Panc1 (cell line): Measurements from ENCODE around the gene SLC37A4. TPM values are rescaled to one million over a fixed set of nuclear protein-coding genes. Genes with fewer than 3 reads are reported as not detected.
"Not testable (repeated sequence)": the region's sequence is repeated elsewhere in the genome, so short reads cannot be mapped to it uniquely, and the experiment has no call there.

ENCODE experiments used
- ATAC-seq: fragments of 200-7000 bp; cut with Tn5 transposase; 2 replicates; pipeline ENCODE4 v1.9.1; 2020; ENCODE audit warnings: mild to moderate bottlenecking, moderate library complexity
- BruUV-seq: library from RNA; stranded (reverse); fragments of 400-500 nt; replicated peaks from 2 replicates; lab custom pipeline; 2021; lab: Mats Ljungman, UMichigan
- CTCF ChIA-PET: fragments of 300-600 bp; sonication (Branson Sonifier 250); formaldehyde crosslinking; loops from one replicate; lab custom pipeline; 2022; ENCODE audit warnings: antibody characterized with exemption; lab: Charles Lee
- POLR2A ChIA-PET: fragments of 300-600 bp; sonication (Branson Sonifier 250); formaldehyde crosslinking; loops from one replicate; lab custom pipeline; 2022; ENCODE audit warnings: antibody characterized with exemption; lab: Charles Lee
- DNase-seq: peaks from one replicate; pipeline ENCODE4 v3.0.0-alpha.2; 2010; ENCODE audit warnings: low read depth, low spot score
- H3K27ac ChIP-seq: 2 replicates; pipeline ENCODE4 v1.5.1; 2011; ENCODE audit warnings: mild to moderate bottlenecking, low read length, inconsistent platforms
- H3K27me3 ChIP-seq: fragments of 200-500 bp; sonication (Bioruptor generic); 2 replicates; pipeline ENCODE4 v1.6.0; 2014; ENCODE audit warnings: low read length, inconsistent platforms; ENCODE audit not compliant: control insufficient read depth, insufficient read depth
- H3K36me3 ChIP-seq: fragments of 200-500 bp; sonication (Bioruptor generic); 2 replicates; pipeline ENCODE4 v1.5.1; 2014; ENCODE audit warnings: inconsistent platforms, mild to moderate bottlenecking, low read length, moderate library complexity; ENCODE audit not compliant: control insufficient read depth, insufficient read depth
- H3K4me1 ChIP-seq: 2 replicates; pipeline ENCODE4 v1.5.1; 2011; ENCODE audit warnings: inconsistent platforms, mild to moderate bottlenecking, low read length, moderate library complexity; ENCODE audit not compliant: control insufficient read depth, insufficient read depth
- H3K4me3 ChIP-seq, 2 experiments: 2 replicates each; pipeline ENCODE4 v1.5.1; 2011 to 2012; ENCODE audit warnings: low read depth in 2 of 2, low read length in 2 of 2, mild to moderate bottlenecking in 2 of 2, inconsistent platforms in 1 of 2, moderate library complexity in 1 of 2
- H3K9me3 ChIP-seq: fragments of 200-500 bp; sonication (Bioruptor generic); 2 replicates; pipeline ENCODE4 v1.5.1; 2014; ENCODE audit warnings: low read depth, mild to moderate bottlenecking, inconsistent platforms, low read length, moderate library complexity; ENCODE audit not compliant: control insufficient read depth, insufficient read depth
- CTCF ChIP-seq: fragments of 450-650 bp; IDR thresholded peaks from 2 replicates; pipeline ENCODE4 v1.5.1; 2017; ENCODE audit warnings: mild to moderate bottlenecking
- POLR2AphosphoS5 ChIP-seq: IDR thresholded peaks from 2 replicates; pipeline ENCODE4 v1.6.1; 2012; ENCODE audit warnings: mild to moderate bottlenecking, low read depth, low read length, moderate library complexity
- REST ChIP-seq, 2 experiments: IDR thresholded peaks; 2 replicates each; pipeline ENCODE4 v1.6.1; 2011 to 2012; ENCODE audit warnings: low read depth in 2 of 2, control low read depth in 1 of 2, low read length in 1 of 2, mild to moderate bottlenecking in 1 of 2, moderate library complexity in 1 of 2; ENCODE audit not compliant: insufficient read depth in 1 of 2
- SIN3A ChIP-seq: IDR thresholded peaks from 2 replicates; pipeline ENCODE4 v1.6.1; 2012; ENCODE audit warnings: low read depth, mild to moderate bottlenecking, low read length, moderate library complexity, borderline replicate concordance; ENCODE audit not compliant: insufficient read depth
- TCF7L2 ChIP-seq: IDR thresholded peaks from 2 replicates; pipeline ENCODE4 v1.6.1; 2011; ENCODE audit warnings: mild to moderate bottlenecking, low read depth, low read length, inconsistent platforms
- in situ Hi-C: cut with HindIII; loops from 2 replicates; pipeline ENCODE4 v1.10.0; 2016; ENCODE audit warnings: low sequenced_read_pairs, low pct_unique_long_range_greater_than_20kb
- intact Hi-C: fragments of 100-400 bp; cut with micrococcal nuclease; formaldehyde crosslinking; loops from one replicate; pipeline ENCODE4 v1.10.0; 2022; ENCODE audit not compliant: unreplicated experiment
- total RNA-seq: library from RNA; stranded (reverse); gene quantifications from one replicate; pipeline ENCODE4 v1.2.1, GENCODE V29; 2021; ENCODE audit not compliant: unreplicated experiment

SLC37A4 gene
- total RNA-seq, 1 experiment from 2014 or later = 33.2 TPM

DNA sequence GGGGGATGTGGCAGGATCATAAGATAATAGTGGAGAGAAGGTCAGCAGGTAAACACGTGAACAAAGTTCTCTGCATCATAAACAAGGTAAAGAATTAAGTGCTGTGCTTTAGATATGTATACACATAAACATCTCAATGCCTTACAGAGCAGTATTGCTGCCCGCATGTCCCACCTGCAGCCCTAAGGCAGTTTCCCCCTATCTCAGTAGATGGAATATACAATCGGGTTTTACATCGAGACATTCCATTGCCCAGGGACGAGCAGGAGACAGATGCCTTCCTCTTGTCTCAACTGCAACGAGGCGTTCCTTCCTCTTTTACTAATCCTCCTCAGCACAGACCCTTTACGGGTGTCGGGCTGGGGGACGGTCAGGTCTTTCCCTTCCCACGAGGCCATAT, 8.8 kb upstream of the SLC37A4 start:
- H3K9me3 ChIP-seq, H3K27ac ChIP-seq, H3K36me3 ChIP-seq, intact Hi-C loops, H3K27me3 ChIP-seq, H3K4me1 ChIP-seq, ATAC-seq, in situ Hi-C loops, POLR2A ChIA-PET, DNase-seq, H3K4me3 ChIP-seq, BruUV-seq: not testable (repeated sequence)
- CTCF ChIA-PET = interaction anchor here (0.5 kb wide), 1 partner anchor 317 kb away, joined by 3 read pairs; no protein-coding TSS in a partner anchor

DNA sequence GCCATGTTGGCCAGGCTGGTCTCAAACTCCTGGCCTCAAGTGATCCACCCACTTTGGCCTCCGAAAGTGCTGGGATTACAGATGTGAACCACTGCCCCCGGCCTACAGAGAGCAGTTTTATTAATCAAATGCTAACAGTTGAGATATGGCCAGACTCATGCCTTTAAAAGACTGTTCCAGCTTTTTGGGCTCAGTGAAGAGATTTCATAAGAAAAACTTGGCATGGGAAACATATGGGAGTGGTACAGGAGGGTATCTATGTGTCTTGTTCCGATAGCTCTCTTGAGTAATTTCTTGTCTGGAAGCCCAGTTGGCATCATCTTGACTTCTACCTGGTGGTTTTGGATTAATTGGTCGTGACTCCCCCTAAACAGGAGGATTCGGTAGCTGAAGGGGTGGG, 8.2 kb upstream of the SLC37A4 start:
- Histone ChIP-seq H3K4me3 (no peak overlapping the region), H3K4me1 (no peaks in the 10 kb centered on the region), H3K9me3 (no peaks in the 10 kb centered on the region), H3K27me3 (no peaks in the 10 kb centered on the region), H3K36me3 (no peaks in the 10 kb centered on the region), H3K27ac (no peak overlapping the region)
- in situ Hi-C loops = no loop called here
- no TSS peak for BruUV-seq
- ChIA-PET POLR2A (interaction anchor here (0.7 kb wide), 1 partner anchor 40 kb away, joined by 4 read pairs; no protein-coding TSS in a partner anchor), CTCF (interaction anchor here (0.5 kb wide), 1 partner anchor 317 kb away, joined by 3 read pairs; no protein-coding TSS in a partner anchor)
- ATAC-seq (no peak), DNase-seq (no peak)
- intact Hi-C loops = no loop called here
- no peak for TF ChIP-seq POLR2AphosphoS5
- no peak for TF ChIP-seq REST (IDR thresholded peaks at IDR 0.05; ENCODE audit: insufficient read depth in 1 of 2, low read depth in 2 of 2, low read length in 1 of 2)
- TF ChIP-seq SIN3A = no peak
- TF ChIP-seq TCF7L2 = no peak
- no peak for TF ChIP-seq CTCF

GRCh38 chr11:119034813-119035212, 4.1 kb upstream of the SLC37A4 start:
- no peak for DNase-seq
- no peak for ATAC-seq

More at GRCh38 chr11:119034813-119035212, 4.1 kb upstream of the SLC37A4 start:
- Histone ChIP-seq H3K27ac (no peak overlapping the region), H3K4me1 (peaks cover 2% of the 10 kb centered on the region), H3K9me3 (no peaks in the 10 kb centered on the region), H3K27me3 (no peaks in the 10 kb centered on the region), H3K4me3 (no peak overlapping the region), H3K36me3 (no peaks in the 10 kb centered on the region; the same call in 1 of the 2 replicates)
- POLR2A ChIA-PET = interaction anchor here (0.6 kb wide), 1 partner anchor 548 kb away, joined by 3 read pairs; no protein-coding TSS in a partner anchor
- CTCF ChIA-PET = interaction anchor here (0.6 kb wide), 1 partner anchor 570 kb away, joined by 5 read pairs; no protein-coding TSS in a partner anchor
- intact Hi-C loops = no loop called here
- no TSS peak for BruUV-seq
- in situ Hi-C loops = no loop called here
- TF ChIP-seq REST (IDR thresholded peaks at IDR 0.05; ENCODE audit: insufficient read depth in 1 of 2, low read depth in 2 of 2, low read length in 1 of 2) (no peak), TCF7L2 (no peak), POLR2AphosphoS5 (no peak), SIN3A (no peak), CTCF (no peak)
